ENCODE data around the gene IL5. TPM values are rescaled to one million over a fixed set of nuclear protein-coding genes. Genes with fewer than 3 reads are reported as not detected.

Gene IL5
- total and polyA plus RNA-seq, 2 of the 13 experiments (the other 11 are each of a cell fraction or from before 2014, with no cell fraction given), result not detected

GRCh38 chr5:132501961-132502931 is 41.1 kb downstream of the IL5 start (continued):
- peak; percentile 71 for TF ChIP-seq ZNF687 (CRISPR knock-in tag; IDR thresholded peaks at IDR 0.05)
- no peak for TF ChIP-seq USF2 (IDR thresholded peaks at IDR 0.05; ENCODE audit: low read depth, low read length)
- no peak for TF ChIP-seq USF2 (CRISPR knock-in tag; IDR thresholded peaks at IDR 0.05; ENCODE audit: borderline replicate concordance)
- no peak for TF ChIP-seq DBP (CRISPR knock-in tag; IDR thresholded peaks at IDR 0.05; ENCODE audit: not compliant biosample characterization)
- TF ChIP-seq MLXIP (CRISPR knock-in tag; IDR thresholded peaks at IDR 0.05; ENCODE audit: borderline replicate concordance), result no peak
- TF ChIP-seq HOMEZ (CRISPR knock-in tag; IDR thresholded peaks at IDR 0.05; ENCODE audit: low read depth), result no peak
- no peak for TF ChIP-seq ZIK1 (CRISPR knock-in tag; IDR thresholded peaks at IDR 0.05; ENCODE audit: borderline replicate concordance, low read depth)
- no peak for TF ChIP-seq ZNF550 (CRISPR knock-in tag; IDR thresholded peaks at IDR 0.05; ENCODE audit: borderline replicate concordance)
- no peak for TF ChIP-seq NR2F2 (IDR thresholded peaks at IDR 0.05; ENCODE audit: borderline replicate concordance, low read depth)
- TF ChIP-seq ZNF770 (CRISPR knock-in tag; IDR thresholded peaks at IDR 0.05), result no peak
- TF ChIP-seq ZNF788 (CRISPR knock-in tag; IDR thresholded peaks at IDR 0.05; ENCODE audit: borderline replicate concordance), result no peak; the same call in 1 of the 2 replicates
- no peak for TF ChIP-seq KLF9 (CRISPR knock-in tag; IDR thresholded peaks at IDR 0.05; ENCODE audit: low read depth)

Data from HepG2 (cell line).